ENCODE measurements around the gene SLC35F1.

The SLC35F1 gene

GRCh38 chr6:118086159-118086558 lies 179.1 kb downstream of the SLC35F1 start:
- no peak for DNase-seq (ENCODE audit: low read depth)
- TF ChIP-seq, protein P1, sequence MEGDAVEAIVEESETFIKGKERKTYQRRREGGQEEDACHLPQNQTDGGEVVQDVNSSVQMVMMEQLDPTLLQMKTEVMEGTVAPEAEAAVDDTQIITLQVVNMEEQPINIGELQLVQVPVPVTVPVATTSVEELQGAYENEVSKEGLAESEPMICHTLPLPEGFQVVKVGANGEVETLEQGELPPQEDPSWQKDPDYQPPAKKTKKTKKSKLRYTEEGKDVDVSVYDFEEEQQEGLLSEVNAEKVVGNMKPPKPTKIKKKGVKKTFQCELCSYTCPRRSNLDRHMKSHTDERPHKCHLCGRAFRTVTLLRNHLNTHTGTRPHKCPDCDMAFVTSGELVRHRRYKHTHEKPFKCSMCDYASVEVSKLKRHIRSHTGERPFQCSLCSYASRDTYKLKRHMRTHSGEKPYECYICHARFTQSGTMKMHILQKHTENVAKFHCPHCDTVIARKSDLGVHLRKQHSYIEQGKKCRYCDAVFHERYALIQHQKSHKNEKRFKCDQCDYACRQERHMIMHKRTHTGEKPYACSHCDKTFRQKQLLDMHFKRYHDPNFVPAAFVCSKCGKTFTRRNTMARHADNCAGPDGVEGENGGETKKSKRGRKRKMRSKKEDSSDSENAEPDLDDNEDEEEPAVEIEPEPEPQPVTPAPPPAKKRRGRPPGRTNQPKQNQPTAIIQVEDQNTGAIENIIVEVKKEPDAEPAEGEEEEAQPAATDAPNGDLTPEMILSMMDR (IDR thresholded peaks at IDR 0.05; ENCODE audit: control insufficient read depth, insufficient read depth, low read depth, low read length, missing control alignments): no peak

DNA sequence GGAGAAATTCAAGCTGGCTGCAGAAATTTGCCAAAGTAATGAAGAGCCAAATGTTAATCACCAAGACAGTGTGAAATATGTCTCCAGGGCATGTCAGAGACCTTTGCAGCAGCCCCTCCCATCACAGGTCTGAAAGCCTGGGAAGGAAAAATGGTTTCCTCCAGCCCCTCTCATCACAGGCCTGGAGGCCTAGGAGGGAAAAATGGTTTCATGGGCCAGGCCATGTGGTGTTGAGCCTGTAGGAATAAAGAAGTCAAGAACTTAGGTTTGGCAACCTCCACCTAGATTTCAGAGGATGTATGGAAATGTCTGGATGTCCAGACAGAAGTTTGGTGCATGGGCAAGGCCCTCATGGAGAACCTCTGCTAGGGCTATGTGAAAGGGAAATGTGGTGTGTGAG lies 185.0 kb downstream of the SLC35F1 start:
- TF ChIP-seq, protein P1 (IDR thresholded peaks at IDR 0.05; ENCODE audit: control insufficient read depth, insufficient read depth, low read depth, low read length, missing control alignments): no peak
- H3K4me3 ChIP-seq (ENCODE audit: control insufficient read depth, low read depth, low read length): no peak overlapping the region
- DNase-seq (ENCODE audit: low read depth): no peak

More at GRCh38 chr6:118086159-118086558, 179.1 kb downstream of the SLC35F1 start:
- H3K4me3 ChIP-seq (ENCODE audit: control insufficient read depth, low read depth, low read length): no peak overlapping the region

DNA sequence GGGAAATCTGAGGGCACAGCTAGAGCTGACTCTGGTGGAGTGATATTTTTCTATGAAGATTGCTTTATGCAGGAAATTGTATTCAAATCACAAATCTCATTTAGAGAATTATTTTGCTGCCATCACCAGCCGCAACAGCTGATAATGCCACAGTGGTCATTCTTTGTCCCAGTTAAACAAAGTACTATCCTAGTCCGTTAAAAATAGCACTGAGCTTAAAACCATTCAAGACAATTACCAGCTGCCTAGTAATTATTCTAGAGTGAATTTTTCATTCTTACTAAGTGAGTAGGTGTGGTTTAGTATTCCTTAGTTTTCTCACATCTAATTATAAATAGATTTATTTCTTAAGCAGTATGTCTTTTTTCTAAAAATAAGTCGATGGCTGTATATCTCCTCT lies 190.5 kb downstream of the SLC35F1 start:
- TF ChIP-seq, protein P1 (IDR thresholded peaks at IDR 0.05; ENCODE audit: control insufficient read depth, insufficient read depth, low read depth, low read length, missing control alignments): no peak
- H3K4me3 ChIP-seq (ENCODE audit: control insufficient read depth, low read depth, low read length): no peak overlapping the region
- DNase-seq (ENCODE audit: low read depth): no peak

DNA sequence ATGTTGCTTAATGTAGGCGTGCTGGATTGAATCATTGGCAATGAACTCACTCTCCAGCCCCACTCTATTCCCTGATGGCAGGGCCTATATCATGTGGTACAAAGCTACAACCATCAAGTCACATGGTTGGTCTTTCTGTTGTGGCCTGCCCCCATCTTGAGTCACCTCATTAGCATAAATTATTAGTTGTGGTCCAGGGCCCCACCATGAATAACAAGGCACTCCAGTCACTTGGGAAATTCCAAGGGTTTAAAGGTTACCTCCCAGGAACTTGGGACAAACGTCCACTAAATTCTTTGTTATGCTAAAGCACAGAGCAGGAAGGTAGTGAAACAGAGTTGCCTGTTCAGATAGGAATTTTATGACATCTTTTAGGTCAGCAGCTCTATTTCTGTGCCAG lies 193.7 kb downstream of the SLC35F1 start:
- TF ChIP-seq, protein P1 (IDR thresholded peaks at IDR 0.05; ENCODE audit: control insufficient read depth, insufficient read depth, low read depth, low read length, missing control alignments): no peak
- DNase-seq (ENCODE audit: low read depth): no peak
- H3K4me3 ChIP-seq (ENCODE audit: control insufficient read depth, low read depth, low read length): no peak overlapping the region

GRCh38 chr6:118101220-118101619 lies 194.2 kb downstream of the SLC35F1 start:
- TF ChIP-seq, protein P1 (IDR thresholded peaks at IDR 0.05; ENCODE audit: control insufficient read depth, insufficient read depth, low read depth, low read length, missing control alignments): no peak
- DNase-seq (ENCODE audit: low read depth): no peak
- no peak overlapping the region for H3K4me3 ChIP-seq (ENCODE audit: control insufficient read depth, low read depth, low read length)

GRCh38 chr6:118101831-118102345 lies 194.8 kb downstream of the SLC35F1 start:
- no peak overlapping the region for H3K4me3 ChIP-seq (ENCODE audit: control insufficient read depth, low read depth, low read length)
- TF ChIP-seq, protein P1 (IDR thresholded peaks at IDR 0.05; ENCODE audit: control insufficient read depth, insufficient read depth, low read depth, low read length, missing control alignments): no peak
- DNase-seq (ENCODE audit: low read depth): no peak

DNA sequence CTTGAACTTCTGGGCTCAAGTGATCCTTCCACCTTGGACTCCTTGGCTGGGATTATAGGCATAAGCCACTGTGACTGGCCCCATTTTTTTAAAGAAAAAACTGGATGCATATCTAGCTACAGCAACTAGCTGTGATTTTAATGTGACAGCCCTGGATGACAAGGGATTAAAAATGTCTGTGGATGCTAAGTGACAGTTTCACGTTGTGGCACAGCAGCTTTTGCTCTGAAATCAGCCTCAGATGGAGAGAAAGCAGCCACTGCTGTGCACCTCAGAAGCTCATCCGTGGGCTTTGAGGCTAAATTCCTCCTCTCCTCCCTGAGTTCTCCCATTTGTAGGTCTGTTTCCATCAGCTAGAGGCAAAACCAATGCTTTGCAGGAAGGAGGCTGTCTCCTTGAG lies 195.3 kb downstream of the SLC35F1 start:
- no peak for DNase-seq (ENCODE audit: low read depth)
- TF ChIP-seq, protein P1 (IDR thresholded peaks at IDR 0.05; ENCODE audit: control insufficient read depth, insufficient read depth, low read depth, low read length, missing control alignments): no peak
- H3K4me3 ChIP-seq (ENCODE audit: control insufficient read depth, low read depth, low read length): no peak overlapping the region
